Thoracic aorta (tissue), 2 donors: ENCODE data around the gene ZNF223. TPM values are rescaled to one million over a fixed set of nuclear protein-coding genes. Genes with fewer than 3 reads are reported as not detected.
A peak's percentile ranks its signal among the peaks of the same experiment; 100 is the strongest.

Source experiments
- ATAC-seq: fragments of 150-250 bp; one replicate; pipeline ENCODE4 v1.8.0; 2017; ENCODE audit warnings: low read depth; ENCODE audit not compliant: insufficient number of reproducible peaks, low FRiP score
- DNase-seq: peaks from one replicate; pipeline ENCODE4 v3.0.0-alpha.2; 2020; ENCODE audit warnings: low spot score
- H3K27ac ChIP-seq, 2 donors: fragments of 200-600 bp; sonication (generic); 1 replicate in 1 of 2; 2 replicates in 1 of 2; pipeline ENCODE4 v1.5.1; 2016; ENCODE audit warnings: mild to moderate bottlenecking in 2 of 2, moderate library complexity in 2 of 2
- H3K27me3 ChIP-seq: fragments of 200-600 bp; sonication (generic); replicated peaks from 2 replicates; pipeline ENCODE4 v1.6.0; 2016; ENCODE audit warnings: mild to moderate bottlenecking; ENCODE audit not compliant: insufficient read depth
- H3K36me3 ChIP-seq: fragments of 200-600 bp; sonication (generic); one replicate; pipeline ENCODE4 v1.5.1; 2016
- H3K4me1 ChIP-seq, 2 donors: fragments of 200-600 bp; sonication (generic); 1 replicate in 1 of 2; 2 replicates in 1 of 2; pipeline versions ENCODE4 v1.5.1 to v1.6.0; 2016; ENCODE audit warnings: low read depth in 2 of 2, mild to moderate bottlenecking in 1 of 2; ENCODE audit not compliant: control insufficient read depth in 1 of 2
- H3K4me3 ChIP-seq: fragments of 200-600 bp; sonication (generic); 2 replicates; pipeline ENCODE4 v1.5.1; 2016; ENCODE audit warnings: mild to moderate bottlenecking
- H3K9me3 ChIP-seq: fragments of 200-600 bp; sonication (generic); 2 replicates; pipeline ENCODE4 v1.5.1; 2016
- CTCF ChIP-seq: fragments of 200-600 bp; sonication (generic); IDR thresholded peaks from one replicate; pipeline ENCODE4 v1.5.1; 2019; ENCODE audit warnings: antibody characterized with exemption
- total RNA-seq, 2 donors: library from RNA; depleted of rRNA; stranded (reverse); fragments of >200 nt; gene quantifications; one replicate each; pipeline versions ENCODE4 v1.1.0 to v1.2.3, GENCODE V29; 2016

The ZNF223 gene
- total RNA-seq, 2 donors from 2014 or later: 2.0 to 6.6 TPM

DNA sequence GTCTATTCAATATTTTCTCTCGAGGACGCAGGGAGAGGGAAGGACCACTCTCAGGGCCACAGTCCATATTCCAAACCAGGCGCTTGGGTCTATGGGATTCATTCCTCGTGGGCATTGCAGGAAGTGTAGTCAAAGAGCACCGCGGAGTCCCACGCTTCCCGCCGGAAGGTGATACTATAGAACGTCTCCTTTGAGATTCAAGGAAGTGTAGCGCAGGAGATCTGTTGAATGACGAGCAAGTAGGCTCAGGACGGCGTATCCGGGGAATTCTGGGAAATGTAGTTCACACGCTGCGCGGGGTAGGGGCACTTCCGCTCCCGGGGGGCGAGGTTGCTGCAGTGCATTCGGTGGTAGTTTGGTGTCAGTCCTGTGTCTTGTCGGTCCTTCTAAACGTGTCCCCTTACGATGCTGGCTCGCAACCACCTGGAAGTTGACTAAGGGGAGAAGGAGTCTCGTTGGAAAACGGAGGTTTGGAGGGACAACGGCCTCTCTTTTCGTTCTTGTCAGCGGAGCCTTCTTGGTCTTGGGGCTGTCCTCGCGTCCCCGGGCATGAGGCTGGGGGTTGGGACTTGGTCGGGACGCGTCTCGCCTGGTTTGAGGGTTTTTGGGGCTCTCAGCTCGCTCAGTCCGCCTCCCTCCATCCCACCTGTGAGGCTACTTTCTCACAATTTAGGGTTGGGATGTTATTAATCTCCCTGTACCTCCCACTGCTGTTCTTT lies 20.1 kb downstream of the ZNF223 start, which contains the start of gene ZNF284:
Gene ZNF284, plus strand, starts transcription at position 336 of the 719 bp plus-strand sequence. CDS start 4,231 bp downstream, outside the sequence.
- Histone ChIP-seq H3K4me3 (peak within 1 kb of the TSS; percentile 76), H3K9me3 (peaks cover 4% of the 10 kb centered on the region), H3K27ac (peak within 1 kb of the TSS; percentile 10 to 26), H3K27me3 (no peaks in the 10 kb centered on the region), H3K36me3 (peaks cover 1% of the 10 kb centered on the region), H3K4me1 (peaks cover 6 to 10% of the 10 kb centered on the region in 2 donors)
- TF ChIP-seq CTCF: no peak
- peak; percentile 73 for ATAC-seq
- DNase-seq: peak; percentile 34

- Histone ChIP-seq H3K9me3 (peaks cover 2% of the 10 kb centered on the region), H3K36me3 (peaks cover 4% of the 10 kb centered on the region), H3K27ac (no peak overlapping the region), H3K4me1 (peaks cover 6 to 10% of the 10 kb centered on the region in 2 donors), H3K27me3 (no peaks in the 10 kb centered on the region), H3K4me3 (peak overlapping the region; percentile 76)
- ATAC-seq (no peak), DNase-seq (no peak)
- no peak for TF ChIP-seq CTCF
Measured at GRCh38 chr19:44072543-44073401, 20.9 kb downstream of the ZNF223 start.

DNA sequence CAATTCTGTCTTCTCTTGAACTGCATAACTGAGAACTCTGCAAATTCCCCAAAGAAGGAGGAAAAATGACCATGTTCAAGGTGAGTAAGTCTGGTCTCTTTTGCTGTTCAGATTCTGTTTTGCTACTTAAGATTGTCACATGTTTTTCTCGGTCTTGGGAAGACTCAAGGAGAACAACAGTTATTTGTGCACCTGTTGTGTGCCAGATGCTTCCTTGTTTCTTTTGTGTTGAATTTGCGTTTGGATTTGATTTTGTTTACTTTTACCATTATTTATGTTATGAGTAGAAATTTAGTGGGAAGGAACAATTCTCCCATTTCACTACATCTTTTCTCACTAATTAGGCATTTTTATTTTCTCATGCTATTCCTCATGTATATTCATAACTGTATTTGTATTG lies 24.5 kb downstream of the ZNF223 start:
- ATAC-seq: no peak
- no peak for DNase-seq
- H3K4me3 ChIP-seq: no peak overlapping the region
- H3K36me3 ChIP-seq: peaks cover 11% of the 10 kb centered on the region
- no peak overlapping the region for H3K27ac ChIP-seq
- H3K4me1 ChIP-seq: peaks cover 6 to 10% of the 10 kb centered on the region in 2 donors
- no peaks in the 10 kb centered on the region for H3K27me3 ChIP-seq
- H3K9me3 ChIP-seq: no peaks in the 10 kb centered on the region
- no peak for TF ChIP-seq CTCF

DNA sequence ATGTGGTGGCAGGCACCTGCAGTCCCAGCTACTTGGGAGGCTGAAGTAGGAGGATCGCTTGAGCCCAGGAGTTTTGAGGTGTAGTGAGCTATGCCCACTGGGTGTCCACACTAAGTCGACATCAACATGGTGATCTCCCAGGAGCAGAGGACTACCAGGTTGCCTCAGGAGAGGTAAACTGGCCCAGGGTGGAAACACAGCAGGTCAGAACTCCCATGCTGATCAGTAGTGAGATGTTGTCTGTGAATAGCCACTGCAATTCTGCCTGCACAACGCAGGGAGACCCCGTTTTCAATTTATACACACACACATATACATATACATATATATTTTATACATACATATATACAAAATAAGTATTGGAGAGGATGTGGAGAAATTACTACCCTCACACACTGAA lies 40.3 kb downstream of the ZNF223 start:
- no peaks in the 10 kb centered on the region for H3K27me3 ChIP-seq
- peaks cover 8 to 12% of the 10 kb centered on the region in 2 donors for H3K4me1 ChIP-seq
- H3K27ac ChIP-seq: no peak overlapping the region
- H3K36me3 ChIP-seq: peaks cover 2% of the 10 kb centered on the region
- DNase-seq (no peak), ATAC-seq (no peak)
- H3K4me3 ChIP-seq: no peak overlapping the region
- no peak for TF ChIP-seq CTCF
- H3K9me3 ChIP-seq: no peaks in the 10 kb centered on the region
